MM.1S (cell line): ENCODE results near the gene SURF1.

Source experiments
- CTCF ChIP-seq: fragments of 300-600 bp; sonication (generic); IDR thresholded peaks from 2 replicates; pipeline ENCODE4 v1.5.1; 2016; ENCODE audit warnings: antibody characterized with exemption, low read length, mixed read lengths
- EZH2 ChIP-seq: fragments of 300-600 bp; sonication (generic); optimal IDR thresholded peaks from 2 replicates; pipeline ENCODE3; 2017; ENCODE audit warnings: low read depth, mild to moderate bottlenecking, antibody characterized with exemption, low read length, mixed read lengths
- EZH2phosphoT487 ChIP-seq: fragments of 300-600 bp; sonication (generic); IDR thresholded peaks from 2 replicates; pipeline ENCODE4 v1.6.1; 2018; ENCODE audit warnings: antibody characterized with exemption, low read length

- TF ChIP-seq CTCF (no peak), EZH2phosphoT487 (no peak), EZH2 (no peak)
Measured at GRCh38 chr9:133322701-133323100, 33.6 kb downstream of the SURF1 start.
